D721Med (cell line): ENCODE results near the gene PLEKHH1.

Experiments used
- DNase-seq: peaks from one replicate; pipeline ENCODE4 v3.0.0; 2011; ENCODE audit warnings: low spot score; ENCODE audit not compliant: insufficient read length
- FAIRE-seq: peaks from 2 replicates; lab custom pipeline; 2011; peaks lifted over from hg19 to GRCh38; lab: Jason Lieb, UNC
- TF ChIP-seq, protein P1 (sequence below): IDR thresholded peaks from 2 replicates; pipeline ENCODE4 v1.5.1; 2012; ENCODE audit warnings: mild to moderate bottlenecking, control low read depth; ENCODE audit not compliant: insufficient read depth; ENCODE audit errors: missing control alignments

Gene PLEKHH1

DNA sequence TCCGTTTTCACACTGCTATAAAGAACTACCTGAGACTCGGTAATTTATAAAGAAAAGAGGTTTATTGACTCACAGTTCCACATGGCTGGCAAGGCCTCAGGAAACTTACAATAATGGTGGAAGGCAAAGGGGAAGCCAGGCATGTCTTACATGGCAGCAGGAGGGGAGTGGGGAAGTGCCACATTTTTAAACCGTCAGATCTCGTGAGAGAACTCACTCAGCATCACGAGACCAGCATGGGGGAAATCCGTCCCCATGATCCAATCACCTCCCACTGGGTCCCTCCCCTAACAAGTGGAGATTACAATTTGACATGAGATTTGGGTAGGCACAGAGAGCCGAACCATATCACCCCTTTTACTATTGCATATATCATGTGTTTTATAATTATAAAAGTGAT, 69.0 kb downstream of the PLEKHH1 start:
- no peak for DNase-seq
- FAIRE-seq: no peak
- TF ChIP-seq, protein P1, sequence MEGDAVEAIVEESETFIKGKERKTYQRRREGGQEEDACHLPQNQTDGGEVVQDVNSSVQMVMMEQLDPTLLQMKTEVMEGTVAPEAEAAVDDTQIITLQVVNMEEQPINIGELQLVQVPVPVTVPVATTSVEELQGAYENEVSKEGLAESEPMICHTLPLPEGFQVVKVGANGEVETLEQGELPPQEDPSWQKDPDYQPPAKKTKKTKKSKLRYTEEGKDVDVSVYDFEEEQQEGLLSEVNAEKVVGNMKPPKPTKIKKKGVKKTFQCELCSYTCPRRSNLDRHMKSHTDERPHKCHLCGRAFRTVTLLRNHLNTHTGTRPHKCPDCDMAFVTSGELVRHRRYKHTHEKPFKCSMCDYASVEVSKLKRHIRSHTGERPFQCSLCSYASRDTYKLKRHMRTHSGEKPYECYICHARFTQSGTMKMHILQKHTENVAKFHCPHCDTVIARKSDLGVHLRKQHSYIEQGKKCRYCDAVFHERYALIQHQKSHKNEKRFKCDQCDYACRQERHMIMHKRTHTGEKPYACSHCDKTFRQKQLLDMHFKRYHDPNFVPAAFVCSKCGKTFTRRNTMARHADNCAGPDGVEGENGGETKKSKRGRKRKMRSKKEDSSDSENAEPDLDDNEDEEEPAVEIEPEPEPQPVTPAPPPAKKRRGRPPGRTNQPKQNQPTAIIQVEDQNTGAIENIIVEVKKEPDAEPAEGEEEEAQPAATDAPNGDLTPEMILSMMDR: no peak

DNA sequence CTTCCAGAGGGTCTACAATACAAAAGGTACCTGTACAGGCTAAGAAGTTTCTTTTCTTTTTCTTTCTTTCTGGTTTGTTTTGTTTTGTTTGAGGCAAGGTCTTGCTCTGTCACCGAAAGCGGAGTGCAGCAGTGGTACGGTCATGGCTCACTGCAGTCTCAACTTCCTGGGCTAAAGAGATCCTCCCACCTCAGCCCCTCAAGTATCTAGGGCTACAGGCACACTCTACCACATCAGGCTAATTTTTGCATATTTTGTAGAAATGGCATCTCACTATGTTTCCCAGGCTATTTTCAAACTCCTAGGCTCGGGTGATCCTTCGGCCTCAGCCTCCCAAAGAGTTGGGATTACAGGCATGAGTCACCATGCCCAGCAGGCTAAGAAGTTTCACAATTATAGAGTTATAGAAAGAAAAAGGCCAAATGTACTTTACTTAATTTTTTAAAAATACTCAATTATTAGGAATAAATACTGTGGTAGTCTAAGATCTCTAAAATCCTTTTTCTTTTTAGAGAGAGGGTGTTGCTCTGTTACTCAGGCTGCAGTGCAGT, 70.0 kb downstream of the PLEKHH1 start:
- DNase-seq: no peak
- no peak for FAIRE-seq

DNA sequence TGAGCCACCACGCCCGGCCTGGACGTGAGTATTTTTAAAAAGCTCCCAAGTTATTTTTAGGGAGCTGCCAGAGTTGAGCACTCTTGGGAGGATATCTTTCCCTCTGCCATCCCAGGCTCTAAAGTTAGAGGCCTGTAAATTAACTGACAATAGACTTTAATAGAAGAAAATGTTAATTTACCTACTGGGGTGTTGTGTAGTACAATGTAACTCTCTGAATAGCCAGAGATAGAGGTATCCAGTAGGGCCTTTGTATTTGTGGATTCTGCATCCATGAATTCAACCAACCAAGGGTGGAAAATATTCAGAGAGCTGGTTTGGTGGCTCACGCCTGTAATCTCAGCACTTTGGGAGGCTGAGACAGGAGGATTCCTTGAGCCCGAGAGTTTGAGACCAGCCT, 74.6 kb downstream of the PLEKHH1 start:
- TF ChIP-seq, protein P1: no peak
- FAIRE-seq: no peak

More for the DNA sequence above, 70.0 kb downstream of the PLEKHH1 start:
- TF ChIP-seq, protein P1: no peak

DNA sequence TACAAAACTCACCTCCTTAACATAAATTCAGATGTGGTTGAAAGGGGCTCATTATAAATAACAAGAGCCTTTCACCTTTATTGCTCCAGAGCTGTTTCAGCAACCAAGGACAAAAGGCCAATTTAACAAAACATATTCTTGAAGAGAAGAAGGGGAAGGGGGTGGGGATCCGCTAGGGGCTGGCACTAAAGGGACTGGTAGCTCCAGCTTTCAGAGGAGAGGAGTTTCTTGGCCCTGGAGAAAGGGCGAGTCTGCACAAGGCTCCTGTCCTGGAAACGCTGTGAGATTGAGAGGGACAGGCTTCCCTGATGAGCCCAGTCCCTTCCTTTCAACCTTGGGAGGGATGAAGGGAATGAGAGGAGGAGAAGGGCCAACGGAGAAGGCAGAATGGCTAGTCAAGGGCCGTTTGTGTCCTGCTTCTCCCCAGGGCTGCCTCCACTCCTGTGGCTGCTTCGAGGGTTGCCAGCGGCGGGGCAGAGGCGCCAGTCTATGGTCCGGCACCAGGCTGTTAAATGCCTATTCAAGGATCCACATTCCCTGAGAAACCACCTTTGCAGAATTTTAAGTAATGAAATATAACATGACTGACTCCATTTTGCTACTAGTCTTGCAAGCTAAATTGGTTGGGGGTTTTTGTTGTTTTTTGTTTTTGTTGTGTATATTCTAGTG, 76.7 kb downstream of the PLEKHH1 start:
- DNase-seq (no peak), FAIRE-seq (no peak)
- TF ChIP-seq, protein P1: no peak

More for the DNA sequence above, 74.6 kb downstream of the PLEKHH1 start:
- DNase-seq: no peak

DNA sequence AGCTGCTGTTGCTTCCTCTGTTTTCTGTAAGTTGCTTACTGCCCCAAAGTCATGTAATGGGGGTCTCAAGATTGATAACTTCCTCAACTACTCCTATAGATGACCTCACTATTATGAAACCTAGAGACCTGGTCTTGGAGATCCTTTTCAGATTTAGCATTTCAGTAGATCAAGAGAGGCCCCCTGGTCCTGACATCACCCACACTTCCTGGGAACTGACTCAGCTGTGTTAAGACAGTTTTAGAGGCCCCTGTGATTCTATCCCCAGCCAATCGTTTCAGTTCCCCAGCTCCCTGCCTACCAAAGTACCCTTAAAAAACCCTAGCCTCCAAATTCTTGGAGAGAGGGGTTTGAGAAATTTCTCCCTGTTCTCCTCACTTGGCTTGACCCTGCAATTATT, 77.4 kb downstream of the PLEKHH1 start:
- DNase-seq (no peak), FAIRE-seq (no peak)
- TF ChIP-seq, protein P1: no peak

DNA sequence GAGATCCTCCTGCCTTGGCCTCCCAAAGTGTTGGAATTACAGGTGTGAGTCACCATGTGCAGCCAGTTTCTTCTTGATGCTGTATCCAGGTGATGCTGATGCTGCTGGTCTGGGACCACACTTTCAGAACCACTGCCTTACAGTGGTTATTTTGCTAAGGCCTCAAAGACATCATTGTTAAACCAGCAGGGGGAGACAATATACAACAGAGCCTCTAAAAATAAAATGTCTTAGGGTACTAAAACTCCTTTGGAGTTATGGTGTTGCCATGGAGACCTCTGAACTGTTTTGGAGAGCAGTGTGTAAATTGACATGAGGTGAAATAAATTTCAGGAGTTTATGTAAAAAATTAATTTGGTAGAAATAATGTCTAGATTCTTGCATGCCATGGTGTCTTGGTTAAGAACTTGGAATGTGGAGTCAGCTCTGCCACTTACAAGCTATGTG, 85.5 kb downstream of the PLEKHH1 start:
- TF ChIP-seq, protein P1: peak; percentile 70
- no peak for DNase-seq
- no peak for FAIRE-seq
